ENCODE measurements around the gene MICAL3. TPM values are rescaled to one million over a fixed set of nuclear protein-coding genes. Genes with fewer than 3 reads are reported as not detected.

MICAL3 gene
- total RNA-seq, 3 donors from 2014 or later (not counting 1 experiment from before 2014, with no cell fraction given) = 17.1 to 36.3 (median 34.3) TPM

- ATAC-seq = peak in 1 of 3 donors; percentile 3
- Mint-ChIP-seq H3K4me3 (peak overlapping the region; percentile 82), H3K36me3 (no peaks in the 10 kb centered on the region), H3K9me3 (no peaks in the 10 kb centered on the region), H3K27me3 (ENCODE audit: low read depth in 2 of 2) (no peaks in the 10 kb centered on the region), H3K27ac (peak overlapping the region; percentile 43 to 92), H3K4me1 (peaks cover 36 to 44% of the 10 kb centered on the region in 2 donors)
- intact Hi-C loops (cut with micrococcal nuclease) = no loop called here
- Histone ChIP-seq H3K27ac (ENCODE audit: low read length) (no peak overlapping the region), H3K36me3 (ENCODE audit: control insufficient read depth, insufficient read depth, low read length) (no peaks in the 10 kb centered on the region), H3K4me3 (ENCODE audit: low read length) (no peak overlapping the region), H3K27me3 (ENCODE audit: control insufficient read depth, insufficient read depth, low read length) (no peaks in the 10 kb centered on the region), H3K9me3 (ENCODE audit: control insufficient read depth, insufficient read depth, low read length) (no peaks in the 10 kb centered on the region), H3K4me1 (ENCODE audit: control insufficient read depth, insufficient read depth, low read length) (peaks cover 35% of the 10 kb centered on the region)
- WGBS (ENCODE audit: insufficient coverage) = 67% methylated on average over 6 of the region's 7 CpGs
- DNase-seq = no peak
- no peak for TF ChIP-seq CTCF (IDR thresholded peaks at IDR 0.05)
Measured at GRCh38 chr22:17980015-17980590, 44.3 kb downstream of the MICAL3 start.

DNA sequence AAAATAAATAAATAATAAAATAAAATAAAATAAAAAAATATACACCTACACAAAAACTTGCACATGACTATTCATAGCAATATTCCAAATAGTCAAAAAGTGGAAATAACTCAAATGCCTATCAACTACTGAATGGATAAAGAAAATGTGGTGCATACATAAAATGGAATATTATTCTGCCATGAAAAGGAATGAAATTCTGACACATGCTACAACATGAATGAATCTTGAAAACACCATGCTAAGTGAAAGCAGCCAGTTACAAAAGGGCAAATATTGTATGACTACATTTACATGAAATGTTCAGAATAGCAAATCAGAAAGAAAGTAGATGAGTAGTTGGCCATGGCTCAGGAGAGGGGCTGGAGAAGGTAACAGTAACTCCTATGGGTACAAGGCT, 46.3 kb downstream of the MICAL3 start:
- no peak overlapping the region for H3K27ac Mint-ChIP-seq
- H3K36me3 ChIP-seq (ENCODE audit: control insufficient read depth, insufficient read depth, low read length) = no peaks in the 10 kb centered on the region
- H3K36me3 Mint-ChIP-seq = no peaks in the 10 kb centered on the region
- H3K4me1 Mint-ChIP-seq = peaks cover 19 to 29% of the 10 kb centered on the region in 2 donors
- no peak for DNase-seq
- H3K27ac ChIP-seq (ENCODE audit: low read length) = no peak overlapping the region
- ATAC-seq = no peak
- no peaks in the 10 kb centered on the region for H3K27me3 Mint-ChIP-seq (ENCODE audit: low read depth in 2 of 2)
- no peak for TF ChIP-seq CTCF (IDR thresholded peaks at IDR 0.05)
- intact Hi-C loops (cut with micrococcal nuclease) = no loop called here
- H3K4me3 ChIP-seq (ENCODE audit: low read length) = no peak overlapping the region
- H3K4me1 ChIP-seq (ENCODE audit: control insufficient read depth, insufficient read depth, low read length) = peaks cover 26% of the 10 kb centered on the region
- no peaks in the 10 kb centered on the region for H3K27me3 ChIP-seq (ENCODE audit: control insufficient read depth, insufficient read depth, low read length)
- no peaks in the 10 kb centered on the region for H3K9me3 ChIP-seq (ENCODE audit: control insufficient read depth, insufficient read depth, low read length)
- H3K4me3 Mint-ChIP-seq = no peak overlapping the region
- H3K9me3 Mint-ChIP-seq = no peaks in the 10 kb centered on the region

- Mint-ChIP-seq H3K36me3 (no peaks in the 10 kb centered on the region), H3K4me3 (no peak overlapping the region), H3K9me3 (no peaks in the 10 kb centered on the region), H3K27ac (no peak overlapping the region), H3K27me3 (ENCODE audit: low read depth in 2 of 2) (no peaks in the 10 kb centered on the region), H3K4me1 (peaks cover 17 to 27% of the 10 kb centered on the region in 2 donors)
- ATAC-seq = no peak
- H3K9me3 ChIP-seq (ENCODE audit: control insufficient read depth, insufficient read depth, low read length) = no peaks in the 10 kb centered on the region
- TF ChIP-seq CTCF (IDR thresholded peaks at IDR 0.05) = no peak
- DNase-seq = no peak
- no peak overlapping the region for H3K27ac ChIP-seq (ENCODE audit: low read length)
- no peaks in the 10 kb centered on the region for H3K36me3 ChIP-seq (ENCODE audit: control insufficient read depth, insufficient read depth, low read length)
- peaks cover 25% of the 10 kb centered on the region for H3K4me1 ChIP-seq (ENCODE audit: control insufficient read depth, insufficient read depth, low read length)
- WGBS (ENCODE audit: insufficient coverage) = no CpG with 5 or more reads among the region's 2 CpGs
- no peak overlapping the region for H3K4me3 ChIP-seq (ENCODE audit: low read length)
- intact Hi-C loops (cut with micrococcal nuclease) = no loop called here
- no peaks in the 10 kb centered on the region for H3K27me3 ChIP-seq (ENCODE audit: control insufficient read depth, insufficient read depth, low read length)
Measured at GRCh38 chr22:17977371-17977770, 47.0 kb downstream of the MICAL3 start.

DNA sequence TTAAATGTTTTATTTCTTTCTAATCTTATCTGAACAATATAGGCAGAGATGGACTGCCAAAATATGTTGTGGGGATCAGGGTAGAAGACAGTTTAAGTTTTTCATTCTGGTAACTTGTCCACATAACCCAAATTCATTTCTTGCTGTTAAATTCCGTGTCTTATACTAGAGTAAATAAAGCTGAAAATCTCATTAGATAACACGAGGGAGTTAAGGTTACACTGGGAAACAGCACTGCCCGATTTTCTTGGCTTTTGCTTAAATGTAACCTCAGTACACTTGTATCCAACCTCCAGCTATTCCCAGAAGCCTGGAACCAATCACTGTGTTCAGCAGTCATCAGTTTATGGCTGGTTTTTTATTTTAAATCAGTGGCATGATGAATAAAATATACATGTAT, 48.2 kb downstream of the MICAL3 start:
- H3K4me3 ChIP-seq (ENCODE audit: low read length) = no peak overlapping the region
- DNase-seq = no peak
- no peak for ATAC-seq
- TF ChIP-seq CTCF (IDR thresholded peaks at IDR 0.05) = no peak
- no peaks in the 10 kb centered on the region for H3K27me3 ChIP-seq (ENCODE audit: control insufficient read depth, insufficient read depth, low read length)
- no peak overlapping the region for H3K4me3 Mint-ChIP-seq
- no peak overlapping the region for H3K27ac ChIP-seq (ENCODE audit: low read length)
- no peaks in the 10 kb centered on the region for H3K9me3 ChIP-seq (ENCODE audit: control insufficient read depth, insufficient read depth, low read length)
- H3K4me1 ChIP-seq (ENCODE audit: control insufficient read depth, insufficient read depth, low read length) = peaks cover 23% of the 10 kb centered on the region
- H3K27ac Mint-ChIP-seq = no peak overlapping the region
- H3K36me3 ChIP-seq (ENCODE audit: control insufficient read depth, insufficient read depth, low read length) = no peaks in the 10 kb centered on the region
- intact Hi-C loops (cut with micrococcal nuclease) = no loop called here
- WGBS (ENCODE audit: insufficient coverage) = 96% methylated on average over 2 of the region's 3 CpGs
- peaks cover 13 to 23% of the 10 kb centered on the region in 2 donors for H3K4me1 Mint-ChIP-seq
- no peaks in the 10 kb centered on the region for H3K36me3 Mint-ChIP-seq
- H3K9me3 Mint-ChIP-seq = no peaks in the 10 kb centered on the region
- H3K27me3 Mint-ChIP-seq (ENCODE audit: low read depth in 2 of 2) = no peaks in the 10 kb centered on the region

All from natural killer cell (primary cell).